ENCODE results near the gene FOXK1.
"Not testable (repeated sequence)": the region's sequence is repeated elsewhere in the genome, so short reads cannot be mapped to it uniquely, and the experiment has no call there.

FOXK1 gene

GRCh38 chr7:4665661-4666060 lies 16.4 kb upstream of the FOXK1 start:
- no peak for DNase-seq (ENCODE audit: low read depth in 2 of 2, low spot score in 1 of 2)

DNA sequence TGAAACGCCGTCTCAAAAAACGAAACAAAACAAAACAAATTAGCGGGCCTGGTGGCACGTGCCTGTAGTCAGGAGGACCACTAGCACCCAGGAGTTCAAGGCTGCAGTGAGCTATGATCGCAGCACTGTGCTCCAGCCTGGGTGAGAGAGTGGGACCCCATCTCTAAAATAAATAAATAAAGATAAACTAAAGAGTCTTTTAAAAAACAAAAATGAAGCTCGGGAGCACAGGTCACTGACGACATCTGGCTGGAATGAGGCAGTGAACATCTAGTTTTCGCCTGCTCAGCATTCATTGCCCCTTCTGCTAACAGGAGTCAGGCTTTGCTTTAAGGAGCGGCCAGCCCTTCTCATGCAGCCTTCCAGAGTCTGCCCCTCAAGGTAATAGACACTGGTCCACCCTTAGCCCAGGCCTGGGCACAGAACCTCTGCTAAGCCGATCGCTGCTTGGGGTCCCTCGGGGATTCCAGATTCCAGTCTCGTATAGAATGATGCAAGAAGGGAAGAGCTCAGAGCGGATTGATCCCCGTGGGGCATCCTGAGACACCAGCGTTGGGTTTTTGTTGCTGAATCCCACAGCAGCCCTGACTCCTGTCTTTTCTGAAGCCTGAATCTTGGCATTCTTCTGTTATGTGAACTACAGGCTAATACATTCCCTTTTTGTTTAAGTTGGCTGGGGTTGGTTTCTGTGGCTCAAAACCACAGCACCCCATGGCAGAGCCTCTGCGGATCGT lies 14.2 kb upstream of the FOXK1 start:
- no peak for DNase-seq (ENCODE audit: low read depth in 2 of 2, low spot score in 1 of 2)

DNA sequence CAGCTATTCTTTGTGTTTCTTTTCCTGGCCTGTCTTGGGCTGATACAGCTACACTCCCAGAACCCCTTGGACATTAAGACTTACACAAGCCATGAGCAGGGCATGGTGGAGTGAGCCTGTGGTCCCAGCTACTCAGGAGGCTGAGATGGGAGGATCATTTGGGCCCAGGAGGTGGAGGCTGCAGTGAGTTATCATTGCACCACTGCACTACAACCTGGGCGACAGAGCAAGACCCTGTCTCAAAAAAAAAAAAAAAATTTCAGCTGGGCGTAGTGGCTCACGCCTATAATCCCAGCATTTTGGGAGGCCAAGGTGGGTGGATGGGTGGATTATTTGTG lies 13.6 kb upstream of the FOXK1 start:
- DNase-seq (ENCODE audit: low read depth in 2 of 2, low spot score in 1 of 2), result no peak

- no peak for DNase-seq (ENCODE audit: low read depth in 2 of 2, low spot score in 1 of 2)
These were observed 11.3 kb upstream of the FOXK1 start for GRCh38 chr7:4670791-4671190.

DNA sequence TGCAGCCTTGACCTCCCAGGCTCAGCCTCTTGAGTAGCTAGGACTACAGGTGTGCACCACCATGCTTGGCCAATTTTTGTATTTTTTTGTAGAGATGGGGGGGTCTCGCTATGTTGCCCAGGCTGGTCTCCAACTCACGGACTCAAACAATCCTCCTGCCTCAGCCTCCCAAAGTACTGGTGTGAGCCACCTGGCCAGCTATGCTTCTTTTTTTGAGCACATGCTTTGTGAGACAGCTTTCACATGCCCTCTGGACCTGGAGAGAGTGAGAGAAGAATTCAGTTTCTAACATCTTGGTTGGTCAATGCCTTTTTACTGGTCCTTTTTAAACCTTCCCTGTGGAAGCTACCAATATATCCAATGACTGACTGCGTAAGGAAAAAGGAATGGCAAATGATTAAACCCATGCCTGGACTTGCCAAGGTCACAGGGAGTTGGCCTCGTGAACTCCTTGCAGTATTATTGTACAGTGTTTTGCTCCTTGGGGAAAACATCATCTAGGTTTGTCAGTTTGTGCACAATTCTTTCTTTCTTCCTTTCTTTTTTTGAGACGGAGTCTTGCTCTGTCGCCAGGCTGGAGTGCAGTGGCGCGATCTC lies 6.2 kb upstream of the FOXK1 start:
- DNase-seq (ENCODE audit: low read depth in 2 of 2, low spot score in 1 of 2), result no peak

DNA sequence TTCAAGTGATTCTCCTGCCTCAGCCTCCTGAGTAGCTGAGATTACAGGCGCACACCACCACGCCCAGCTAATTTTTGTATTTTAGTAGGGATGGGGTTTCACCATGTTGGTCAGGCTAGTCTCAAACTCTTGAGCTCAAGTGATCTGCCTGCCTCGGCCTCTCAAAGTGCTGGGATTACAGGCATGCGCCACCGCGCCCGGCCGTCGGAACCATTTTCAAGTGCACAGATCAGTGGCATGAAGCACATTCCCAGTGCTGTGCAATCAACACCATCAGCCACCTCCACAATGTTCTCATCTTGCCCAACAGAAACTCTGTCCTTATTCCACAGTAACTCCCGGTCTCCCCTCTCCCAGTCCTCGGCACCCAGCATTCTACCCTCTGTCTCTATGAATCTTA lies 4.6 kb upstream of the FOXK1 start:
- not testable (repeated sequence) for DNase-seq (ENCODE audit: low read depth in 2 of 2, low spot score in 1 of 2)

DNA sequence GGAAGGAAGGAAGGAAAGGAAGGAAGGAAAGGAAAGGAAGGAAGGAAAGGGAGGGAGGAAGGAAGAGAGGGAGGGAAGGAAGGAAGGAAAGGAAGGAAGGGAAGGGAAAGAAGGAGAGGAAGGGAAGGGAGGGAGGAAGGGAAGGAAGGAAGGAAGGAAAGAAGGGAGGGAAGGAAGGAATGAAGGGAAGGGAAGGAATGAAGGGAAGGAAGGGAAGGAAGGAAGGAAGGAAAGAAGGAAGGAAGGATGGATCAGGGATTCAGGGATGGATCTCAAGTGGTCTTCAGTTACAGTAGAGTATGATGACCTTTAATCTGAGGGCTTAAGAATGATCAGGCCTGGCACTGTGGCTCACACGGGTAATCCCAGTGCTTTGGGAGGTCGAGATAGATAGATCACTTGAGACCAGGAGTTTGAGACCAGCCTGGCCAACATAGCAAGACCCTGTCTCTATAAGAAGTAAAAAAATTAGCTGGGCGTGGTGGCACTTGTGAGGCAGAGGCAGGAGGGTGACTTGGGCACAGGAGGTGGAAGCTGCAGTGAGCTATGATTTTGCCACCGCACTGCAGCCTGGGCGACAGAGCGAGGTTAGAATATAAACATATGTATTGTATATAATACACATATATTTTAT lies 760 bp upstream of the FOXK1 start:
- DNase-seq (ENCODE audit: low read depth in 2 of 2, low spot score in 1 of 2), result no peak

GRCh38 chr7:4682621-4683042 lies 537 bp downstream of the FOXK1 start:
- no peak for DNase-seq (ENCODE audit: low read depth in 2 of 2, low spot score in 1 of 2)

- no peak for DNase-seq (ENCODE audit: low read depth in 2 of 2, low spot score in 1 of 2)
These were observed 1.2 kb downstream of the FOXK1 start for GRCh38 chr7:4683043-4683883.

DNA sequence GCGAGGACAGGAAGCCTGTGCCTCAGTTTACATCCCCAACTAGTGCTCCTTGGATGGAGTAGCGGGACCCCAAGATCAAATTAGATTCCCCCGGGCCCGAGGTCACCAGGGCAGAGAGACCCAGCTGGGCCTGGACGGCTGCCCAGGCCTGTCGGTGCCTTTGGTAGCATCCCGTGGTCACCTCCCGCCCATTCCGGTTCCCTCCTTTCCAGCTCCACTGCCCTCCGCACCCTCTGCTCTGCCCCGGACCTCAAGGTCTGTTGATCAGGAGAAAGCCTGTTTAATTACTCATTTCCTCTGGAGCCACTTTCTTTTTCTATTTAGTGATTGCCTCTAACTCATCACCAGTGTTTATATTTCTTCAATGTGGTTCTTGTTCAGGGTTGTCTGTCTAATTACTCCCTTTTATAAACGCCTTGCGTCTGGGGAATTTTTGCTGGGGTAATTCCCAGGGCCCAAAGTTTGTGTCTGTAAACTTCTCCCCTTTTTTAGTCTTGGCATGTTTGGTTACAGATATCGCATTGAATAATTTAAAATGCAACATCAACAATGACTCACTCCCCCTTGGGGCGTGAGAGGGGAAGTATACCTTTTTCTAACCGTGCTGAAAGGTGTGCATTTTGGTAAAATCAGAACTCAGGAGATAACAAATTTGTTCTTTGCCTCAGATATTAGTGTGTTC lies 1.9 kb downstream of the FOXK1 start:
- no peak for DNase-seq (ENCODE audit: low read depth in 2 of 2, low spot score in 1 of 2)

DNA sequence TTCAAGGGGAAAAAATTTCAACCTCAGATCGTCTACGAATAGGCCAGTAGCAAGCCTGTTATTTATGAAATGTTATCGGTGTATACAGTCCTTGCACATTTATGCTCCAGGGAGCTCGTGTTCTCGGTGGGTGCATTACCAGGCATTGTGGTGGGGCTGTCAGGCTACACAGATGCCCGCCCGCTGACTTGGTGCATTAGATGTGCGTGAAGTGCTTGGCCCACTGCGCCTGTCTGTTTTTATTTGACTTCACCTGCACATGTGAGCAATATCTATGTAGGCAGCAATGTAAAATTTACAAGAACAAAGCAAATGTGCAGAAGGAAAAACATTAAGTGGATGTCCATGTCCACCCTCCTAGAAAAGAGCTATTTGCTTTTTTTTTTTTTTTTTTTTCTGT lies 2.8 kb downstream of the FOXK1 start:
- DNase-seq (ENCODE audit: low read depth in 2 of 2, low spot score in 1 of 2), result no peak

DNA sequence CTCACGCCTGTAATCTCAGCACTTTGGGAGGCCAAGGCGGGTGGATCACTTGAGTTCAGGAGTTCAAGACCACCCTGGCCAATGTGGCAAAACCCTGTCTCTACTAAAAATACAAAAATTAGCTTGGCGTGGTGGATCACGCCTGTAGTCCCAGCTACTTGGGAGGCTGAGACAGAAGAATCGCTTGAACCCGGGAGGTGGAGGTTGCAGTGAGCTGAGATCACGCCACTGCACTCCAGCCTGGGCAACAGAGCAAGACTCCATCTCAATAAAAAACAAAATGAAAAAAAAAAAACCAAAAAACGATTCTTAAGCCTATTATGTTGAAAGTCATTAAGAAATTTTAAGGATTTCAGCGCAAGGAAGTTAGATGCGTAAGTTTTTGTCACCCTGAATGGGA lies 3.6 kb downstream of the FOXK1 start:
- DNase-seq (ENCODE audit: low read depth in 2 of 2, low spot score in 1 of 2), result not testable (repeated sequence)

DNA sequence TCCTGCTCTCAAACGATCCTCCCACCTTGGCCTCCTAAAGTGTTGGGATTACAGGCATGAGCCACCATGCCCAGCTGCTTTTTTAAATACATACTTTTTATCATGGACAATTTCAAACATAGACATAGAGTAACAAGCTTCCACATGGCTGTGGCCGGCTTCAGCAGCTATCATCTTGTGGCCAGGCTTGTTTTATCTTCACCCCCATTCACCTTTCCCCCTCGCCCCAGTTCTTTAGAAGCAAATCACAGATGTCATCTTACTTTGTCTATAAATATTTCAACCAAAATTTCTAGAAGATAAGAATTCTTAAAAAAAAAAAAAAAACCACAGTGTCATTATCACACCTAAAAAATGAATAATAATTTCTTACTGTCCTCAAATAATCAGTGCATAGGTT lies 5.9 kb downstream of the FOXK1 start:
- no peak for DNase-seq (ENCODE audit: low read depth in 2 of 2, low spot score in 1 of 2)

- DNase-seq (ENCODE audit: low read depth in 2 of 2, low spot score in 1 of 2), result no peak
These were observed 7.1 kb downstream of the FOXK1 start for GRCh38 chr7:4689151-4689550.

GRCh38 chr7:4689668-4690067 lies 7.6 kb downstream of the FOXK1 start:
- DNase-seq (ENCODE audit: low read depth in 2 of 2, low spot score in 1 of 2), result no peak

DNA sequence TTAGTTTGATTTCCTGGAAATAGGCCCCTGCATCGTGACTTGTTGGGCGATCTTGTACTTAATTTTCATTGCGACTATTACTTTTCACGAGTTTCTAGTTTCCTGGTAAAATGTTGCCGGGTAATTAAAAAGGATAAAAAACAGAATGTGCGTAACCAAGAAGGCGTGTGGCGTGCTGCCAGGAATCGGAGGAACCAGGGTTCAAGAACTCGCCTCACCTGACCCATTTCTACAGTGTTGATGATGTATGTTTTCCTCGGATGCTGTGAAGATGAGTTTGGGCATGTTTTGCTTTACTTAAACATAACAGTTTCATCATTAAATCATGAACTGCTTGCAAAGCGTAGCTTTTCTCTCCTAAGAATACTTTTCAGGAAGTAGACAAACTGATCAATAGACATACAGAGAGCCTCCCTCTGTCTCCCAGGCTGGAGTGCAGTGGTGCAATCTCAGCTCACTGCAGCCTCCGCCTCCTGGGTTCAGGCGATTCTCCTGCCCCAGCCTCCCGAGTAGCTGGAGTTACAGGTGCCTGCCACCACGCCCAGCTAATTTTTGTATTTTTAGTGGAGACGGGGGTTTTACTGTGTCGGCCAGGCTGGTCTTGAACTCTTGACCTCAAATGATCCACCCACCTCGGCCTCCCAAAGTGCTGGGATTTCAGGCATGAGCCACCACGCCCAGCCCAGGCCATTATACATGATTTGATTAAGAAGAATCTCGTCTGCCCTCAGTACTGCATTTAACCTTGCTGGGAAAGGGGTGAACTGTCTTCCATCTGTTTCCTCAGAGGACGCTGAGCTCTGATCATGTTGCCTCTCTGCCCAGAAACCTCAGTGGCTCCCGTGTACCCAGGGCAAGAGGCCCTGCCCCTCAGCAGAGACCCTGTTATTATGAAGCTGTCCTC lies 9.1 kb downstream of the FOXK1 start:
- DNase-seq (ENCODE audit: low read depth in 2 of 2, low spot score in 1 of 2), result no peak

DNA sequence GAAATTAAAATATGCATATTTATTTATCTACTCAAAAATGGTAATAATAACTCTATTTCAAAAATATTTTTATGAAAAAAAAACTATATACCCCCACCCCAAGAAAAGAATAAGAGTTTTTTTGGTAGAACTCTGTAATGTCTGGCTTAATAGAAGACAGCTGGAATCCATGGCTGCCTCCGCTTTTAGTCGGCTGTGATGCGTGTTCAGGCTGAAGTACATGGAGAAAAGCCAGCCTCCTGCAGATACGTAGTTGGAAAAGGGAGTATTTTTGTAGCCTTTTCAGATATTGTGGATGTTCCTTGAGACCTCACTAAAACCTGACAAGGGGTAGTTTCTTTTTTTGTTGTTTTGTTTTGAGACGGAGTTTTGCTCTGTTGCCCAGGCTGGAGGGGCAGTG lies 10.0 kb downstream of the FOXK1 start:
- DNase-seq (ENCODE audit: low read depth in 2 of 2, low spot score in 1 of 2), result no peak

GRCh38 chr7:4692622-4693021 lies 10.5 kb downstream of the FOXK1 start:
- DNase-seq (ENCODE audit: low read depth in 2 of 2, low spot score in 1 of 2), result not testable (repeated sequence)

GRCh38 chr7:4693152-4693551 lies 11.1 kb downstream of the FOXK1 start:
- no peak for DNase-seq (ENCODE audit: low read depth in 2 of 2, low spot score in 1 of 2)

DNA sequence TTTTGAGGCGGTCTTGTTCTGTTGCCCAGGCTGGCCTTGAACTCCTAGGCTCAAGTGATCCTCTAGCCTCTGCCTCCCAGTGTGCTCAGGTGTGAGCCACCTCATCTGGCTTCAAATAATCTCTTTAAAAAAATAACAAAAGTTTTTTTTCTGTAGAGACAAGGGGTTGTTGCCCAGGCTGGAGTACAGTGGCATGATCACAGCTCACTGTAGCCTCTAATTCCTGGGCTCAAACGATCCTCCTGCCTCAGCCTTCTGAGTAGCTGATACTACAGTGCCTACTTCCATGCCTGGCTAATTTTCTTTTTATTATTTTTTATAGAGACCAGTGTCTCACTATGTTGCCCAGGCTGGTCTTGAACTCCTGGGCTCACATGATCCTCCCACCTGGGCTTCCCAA lies 11.7 kb downstream of the FOXK1 start:
- DNase-seq (ENCODE audit: low read depth in 2 of 2, low spot score in 1 of 2), result no peak

Data from stimulated activated CD8-positive, alpha-beta memory T cell treated with anti-CD3 and anti-CD28 coated beads, Interleukin-4, amount 100 ng/mL, for 4 hours (primary cell).